Right lobe of liver (tissue), 6 donors: ENCODE data around the gene PACRGL. TPM values are rescaled to one million over a fixed set of nuclear protein-coding genes. Genes with fewer than 3 reads are reported as not detected.

ENCODE experiments used
- ATAC-seq, 4 donors: fragments of 200-7000 bp; cut with Tn5 transposase; one replicate each; pipeline ENCODE4 v1.9.1; 2020; ENCODE audit warnings: mild to moderate bottlenecking in 4 of 4, moderate library complexity in 4 of 4
- DNase-seq, 3 donors: peaks; one replicate each; pipeline ENCODE4 v3.0.0-alpha.2; 2020
- H3K27ac ChIP-seq, 3 donors: fragments of 200-600 bp; one replicate each; pipeline ENCODE4 v1.8.0; 2022
- H3K27me3 ChIP-seq, 2 donors: fragments of 200-600 bp; one replicate each; pipeline ENCODE4 v1.8.0; 2022
- H3K36me3 ChIP-seq, 4 donors: fragments of 200-600 bp; sonication (generic) in 1 of 4; one replicate each; pipeline versions ENCODE4 v1.5.1 to v1.8.0; 2017 to 2022; ENCODE audit warnings: control low read depth in 1 of 4
- H3K4me1 ChIP-seq, 4 donors: fragments of 200-600 bp; sonication (generic) in 1 of 4; one replicate each; pipeline versions ENCODE4 v1.5.1 to v1.8.0; 2017 to 2022; ENCODE audit warnings: control low read depth in 1 of 4
- H3K4me3 ChIP-seq, 3 donors: fragments of 200-600 bp; one replicate each; pipeline ENCODE4 v1.8.0; 2022
- H3K9me3 ChIP-seq, 4 donors: fragments of 200-600 bp; sonication (generic) in 1 of 4; one replicate each; pipeline versions ENCODE4 v1.5.1 to v1.8.0; 2017 to 2022; ENCODE audit warnings: control low read depth in 1 of 4
- CTCF ChIP-seq, 4 donors: fragments of 200-600 bp in 3 of 4; fragments of 450-650 bp in 1 of 4; IDR thresholded peaks; one replicate each; pipeline versions ENCODE4 v1.5.1 to v1.8.0; 2016 to 2022; ENCODE audit warnings: antibody characterized with exemption in 4 of 4, mild to moderate bottlenecking in 2 of 4
- POLR2A ChIP-seq: fragments of 450-650 bp; IDR thresholded peaks from one replicate; pipeline ENCODE4 v1.6.1; 2017; ENCODE audit warnings: antibody characterized with exemption, mild to moderate bottlenecking
- WGBS: methylation state at CpG from one replicate; pipeline ENCODE4 v1.1.6; 2018; ENCODE audit warnings: low coverage, low lambda C conversion rate; ENCODE audit not compliant: insufficient coverage; ENCODE audit errors: missing lambda C conversion rate; 5-methylcytosine and 5-hydroxymethylcytosine counted together
- intact Hi-C, 2 donors: fragments of 100-400 bp; cut with DNase I; formaldehyde crosslinking; loops; one replicate each; pipeline versions ENCODE4 v1.11.2 to v1.14.1; 2022
- long read RNA-seq: library from polyadenylated mRNA; unstranded; transcript quantifications from one replicate; pipeline ENCODE4 v2.0.0, GENCODE V29; 2019
- total RNA-seq, 6 experiments: library from RNA; depleted of rRNA in 2 of 6; stranded (reverse); fragments of >200 nt in 2 of 6; fragmentation: NEBNext Ultra II Directional in 3 of 6; extraction: Animal tissue kit (Norgen Biotek cat#: 25700) in 3 of 6; gene quantifications; one replicate each; pipeline versions ENCODE4 v1.1.0 to v1.2.4, GENCODE V29; 2016 to 2023
- donor health status: DM: no; HTN: yes; CAD: no.
- donor health status: DM: no; HTN: no; CAD: no.
- donor health status: DM: no; HTN: no; CAD: no.
- donor health status: DM: no; HTN: yes; CAD: no.
- donor health status: DM: no; HTN: yes; CAD: no.

PACRGL gene
- 1 to 10 TPM; 2.5 to 6.1 (median 5.3) TPM for total RNA-seq
- long read RNA-seq = 0 reads

DNA sequence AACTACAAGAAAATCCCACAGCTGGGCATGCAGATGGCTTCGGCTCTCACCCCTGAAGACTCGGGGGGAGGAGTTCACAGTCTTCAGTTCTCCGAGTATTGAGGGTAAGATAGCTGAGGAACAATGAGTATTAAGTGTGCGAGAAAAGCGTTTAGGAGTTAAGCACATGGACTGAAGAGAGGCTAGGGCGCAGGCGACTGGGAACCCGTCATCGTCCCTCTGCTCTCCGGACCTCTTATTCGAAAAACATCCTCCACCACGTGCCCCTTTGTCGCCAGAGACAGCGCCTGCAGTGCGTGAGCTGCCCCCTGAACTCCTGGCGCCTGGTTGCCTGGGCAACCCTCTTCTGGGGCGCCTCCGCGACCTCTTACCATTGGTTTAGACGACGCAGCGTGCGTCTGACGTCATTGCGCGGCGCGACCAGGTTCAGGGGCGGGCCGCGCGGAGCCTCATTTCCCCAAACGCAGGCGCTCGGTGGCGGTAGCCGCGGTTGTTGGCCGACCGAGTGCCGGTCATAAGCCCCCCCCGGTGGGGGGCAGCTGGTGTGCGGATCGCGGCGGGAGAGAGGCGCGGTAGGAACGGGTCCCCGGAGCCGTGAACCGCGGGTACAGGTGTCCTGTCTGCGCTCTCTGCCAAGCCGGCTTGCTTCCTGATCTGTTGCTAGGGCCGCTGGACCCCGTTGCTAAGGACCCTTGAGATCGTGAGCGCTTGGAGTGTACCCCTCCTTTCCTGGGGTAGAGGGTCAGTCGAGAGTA is at the start of gene PACRGL:
Gene PACRGL (plus strand): TSS at position 452 of the 755 bp plus-strand sequence. CDS start 4,024 bp downstream, outside the sequence.
- peak; percentile 95 for DNase-seq
- TF ChIP-seq POLR2A (peak; percentile 55), CTCF (IDR thresholded peaks at IDR 0.05) (no peak)
- Histone ChIP-seq H3K9me3 (no peaks in the 10 kb centered on the region), H3K27ac (peak within 1 kb of the TSS; percentile 33 to 65 (median 37)), H3K36me3 (peaks cover 0 to 10% (median 0%) of the 10 kb centered on the region in 4 donors), H3K27me3 (no peaks in the 10 kb centered on the region), H3K4me1 (peaks cover 0 to 12% (median 5%) of the 10 kb centered on the region in 4 donors), H3K4me3 (peak within 1 kb of the TSS; percentile 66 to 93 (median 73))
- ATAC-seq = peak; percentile 99 to 100 (median 99)
- intact Hi-C loops = no loop called here
- WGBS = under 1% methylated on average over 36 of the region's 60 CpGs

DNA sequence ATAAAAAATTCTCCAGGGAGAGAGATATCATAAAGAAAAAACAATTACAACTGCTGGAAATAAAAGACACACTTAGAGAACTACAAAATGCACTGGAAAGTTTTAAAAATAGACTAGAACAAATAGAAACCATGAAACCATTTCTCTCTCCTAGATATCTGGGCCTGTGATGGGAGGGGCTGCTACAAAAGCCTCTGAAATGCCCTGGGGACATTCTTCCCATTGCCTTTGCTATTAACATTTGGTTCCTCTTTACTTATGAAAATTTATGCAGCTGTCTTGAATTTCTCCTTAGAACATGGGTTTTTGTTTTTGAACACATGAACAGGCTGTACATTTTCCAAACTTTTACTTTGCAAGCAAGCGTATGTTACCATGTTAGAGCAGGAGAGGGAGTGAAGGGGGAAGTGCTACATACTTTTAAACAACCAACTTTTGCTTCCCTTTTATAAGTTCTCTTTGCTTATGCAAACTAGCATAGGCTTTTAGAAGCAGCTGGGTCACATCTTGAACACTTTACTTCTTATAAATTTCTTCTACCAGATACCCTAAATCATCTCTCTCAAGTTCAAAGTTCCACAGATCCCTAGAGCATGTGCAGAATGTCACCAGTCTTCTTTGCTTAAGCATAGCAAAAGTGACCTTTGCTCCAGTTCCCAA is 47.9 kb upstream of the PACRGL start:
- H3K9me3 ChIP-seq = no peaks in the 10 kb centered on the region
- H3K4me3 ChIP-seq = no peak overlapping the region
- ATAC-seq (peak in 1 of 4 donors; percentile 46), DNase-seq (no peak)
- no peak for TF ChIP-seq CTCF (IDR thresholded peaks at IDR 0.05)
- TF ChIP-seq POLR2A = no peak
- WGBS = 81% methylated on average over 1 of the region's 1 CpG
- no peaks in the 10 kb centered on the region for H3K4me1 ChIP-seq
- no peaks in the 10 kb centered on the region for H3K27me3 ChIP-seq
- H3K36me3 ChIP-seq = no peaks in the 10 kb centered on the region
- intact Hi-C loops = no loop called here
- no peak overlapping the region for H3K27ac ChIP-seq

DNA sequence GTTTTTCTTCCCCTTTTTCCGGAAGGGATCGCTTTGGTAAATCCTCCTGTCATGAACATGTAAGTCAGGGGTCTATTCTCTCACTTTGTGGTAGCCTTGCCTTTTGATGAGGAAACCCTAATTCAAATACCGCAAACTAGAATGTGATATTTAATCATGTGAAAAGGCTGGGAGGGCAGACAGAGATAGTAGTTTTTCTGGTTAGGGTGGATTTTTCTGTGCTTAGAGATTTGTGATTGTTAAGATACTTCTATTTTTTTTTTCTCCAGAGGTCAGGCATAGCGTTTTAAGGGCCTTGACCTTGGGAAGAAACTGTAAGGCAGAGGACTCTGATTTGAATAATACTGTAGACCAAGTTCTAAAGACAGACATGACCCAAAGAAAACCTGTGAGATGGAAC is 41.8 kb upstream of the PACRGL start:
- H3K4me1 ChIP-seq = no peaks in the 10 kb centered on the region
- no peak overlapping the region for H3K4me3 ChIP-seq
- intact Hi-C loops = no loop called here
- DNase-seq (no peak), ATAC-seq (no peak)
- no peaks in the 10 kb centered on the region for H3K36me3 ChIP-seq
- TF ChIP-seq POLR2A (no peak), CTCF (IDR thresholded peaks at IDR 0.05) (no peak)
- no peaks in the 10 kb centered on the region for H3K9me3 ChIP-seq
- no peak overlapping the region for H3K27ac ChIP-seq
- 34% methylated on average over 4 of the region's 4 CpGs for WGBS
- H3K27me3 ChIP-seq = no peaks in the 10 kb centered on the region

DNA sequence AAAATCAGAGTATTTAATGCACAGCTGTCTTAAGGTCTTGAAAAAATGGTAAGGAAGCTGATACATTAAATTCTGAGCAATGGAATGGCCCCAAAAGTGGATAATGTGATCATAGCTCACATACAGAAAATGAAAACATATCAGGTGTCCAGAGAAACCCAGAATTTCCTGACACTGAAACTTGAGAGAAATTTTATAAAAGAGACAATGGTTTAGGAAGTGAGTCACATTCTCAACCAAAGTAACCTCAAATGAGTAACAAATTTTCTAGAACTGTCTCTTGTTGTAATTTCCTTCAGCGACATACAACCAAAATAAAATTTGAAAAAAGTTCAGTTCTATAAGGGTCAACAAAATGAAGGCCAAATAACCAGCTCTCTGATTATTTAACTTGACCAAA is 37.4 kb upstream of the PACRGL start:
- Histone ChIP-seq H3K36me3 (no peaks in the 10 kb centered on the region), H3K9me3 (no peaks in the 10 kb centered on the region), H3K4me3 (no peak overlapping the region), H3K4me1 (no peaks in the 10 kb centered on the region), H3K27me3 (no peaks in the 10 kb centered on the region), H3K27ac (no peak overlapping the region)
- no peak for DNase-seq
- peak in 1 of 4 donors; percentile 22 for ATAC-seq
- WGBS = 0% methylated on average over 1 of the region's 1 CpG
- intact Hi-C loops = no loop called here
- TF ChIP-seq CTCF (IDR thresholded peaks at IDR 0.05) = no peak
- TF ChIP-seq POLR2A = no peak
